Measurements from ENCODE around the gene OMD. TPM values are rescaled to one million over a fixed set of nuclear protein-coding genes. Genes with fewer than 3 reads are reported as not detected.

Gene OMD
- total RNA-seq, 1 experiment from 2014 or later, result not detected

- RAD21 ChIA-PET (ENCODE audit: low non-redundant PET in 1 of 2, low total read pairs in 2 of 2, uncharacterized antibody in 2 of 2, unreplicated experiment in 2 of 2), result no interaction called here
Observed at GRCh38 chr9:92408747-92409478, 15.4 kb downstream of the OMD start.

GRCh38 chr9:92407818-92408217 is 16.5 kb downstream of the OMD start:
- H3K36me3 ChIP-seq (ENCODE audit: control insufficient read depth in 1 of 2, insufficient read depth in 2 of 2, low read length in 2 of 2), result no peaks in the 10 kb centered on the region
- H3K9me2 ChIP-seq (ENCODE audit: insufficient read depth), result no peaks in the 10 kb centered on the region
- no peak for DNase-seq (ENCODE audit: low read depth, low spot score)
- ChIA-PET RAD21 (ENCODE audit: low non-redundant PET in 1 of 2, low total read pairs in 2 of 2, uncharacterized antibody in 2 of 2, unreplicated experiment in 2 of 2) (no interaction called here), POLR2A (no interaction called here), CTCF (no interaction called here)
- no peak overlapping the region for H2AFZ ChIP-seq (ENCODE audit: low read depth, low read length, poor library complexity, severe bottlenecking)
- no peaks in the 10 kb centered on the region for H3K79me2 ChIP-seq (ENCODE audit: insufficient read depth, low read length)
- no peaks in the 10 kb centered on the region for H3K27me3 ChIP-seq (ENCODE audit: insufficient read depth, low read length)
- H3K27ac ChIP-seq (ENCODE audit: low read depth, low read length), result no peak overlapping the region
- no peak overlapping the region for H3K9ac ChIP-seq (ENCODE audit: low read length)
- no peak overlapping the region for H3K4me2 ChIP-seq (ENCODE audit: low read length)
- TF ChIP-seq CBX3 (IDR thresholded peaks at IDR 0.05; ENCODE audit: low read depth), result no peak
- TF ChIP-seq YY1 (IDR thresholded peaks at IDR 0.05; ENCODE audit: extremely low read depth, insufficient replicate concordance, low read depth, low read length), result no peak
- TF ChIP-seq MAX (IDR thresholded peaks at IDR 0.05), result no peak
- TF ChIP-seq ZFX (IDR thresholded peaks at IDR 0.05), result no peak
- no peak for TF ChIP-seq FOSL1 (IDR thresholded peaks at IDR 0.05; ENCODE audit: low read depth)
- TF ChIP-seq RAD21 (IDR thresholded peaks at IDR 0.05; ENCODE audit: low read depth), result no peak
- TF ChIP-seq ZNF274 (IDR thresholded peaks at IDR 0.05; ENCODE audit: low read depth, low read length), result no peak
- TF ChIP-seq EZH2 (IDR thresholded peaks at IDR 0.05), result no peak
- TF ChIP-seq EZH2phosphoT487 (IDR thresholded peaks at IDR 0.05; ENCODE audit: borderline replicate concordance), result no peak
- TF ChIP-seq EGR1 (IDR thresholded peaks at IDR 0.05; ENCODE audit: low read depth), result no peak
- TF ChIP-seq, protein P1, sequence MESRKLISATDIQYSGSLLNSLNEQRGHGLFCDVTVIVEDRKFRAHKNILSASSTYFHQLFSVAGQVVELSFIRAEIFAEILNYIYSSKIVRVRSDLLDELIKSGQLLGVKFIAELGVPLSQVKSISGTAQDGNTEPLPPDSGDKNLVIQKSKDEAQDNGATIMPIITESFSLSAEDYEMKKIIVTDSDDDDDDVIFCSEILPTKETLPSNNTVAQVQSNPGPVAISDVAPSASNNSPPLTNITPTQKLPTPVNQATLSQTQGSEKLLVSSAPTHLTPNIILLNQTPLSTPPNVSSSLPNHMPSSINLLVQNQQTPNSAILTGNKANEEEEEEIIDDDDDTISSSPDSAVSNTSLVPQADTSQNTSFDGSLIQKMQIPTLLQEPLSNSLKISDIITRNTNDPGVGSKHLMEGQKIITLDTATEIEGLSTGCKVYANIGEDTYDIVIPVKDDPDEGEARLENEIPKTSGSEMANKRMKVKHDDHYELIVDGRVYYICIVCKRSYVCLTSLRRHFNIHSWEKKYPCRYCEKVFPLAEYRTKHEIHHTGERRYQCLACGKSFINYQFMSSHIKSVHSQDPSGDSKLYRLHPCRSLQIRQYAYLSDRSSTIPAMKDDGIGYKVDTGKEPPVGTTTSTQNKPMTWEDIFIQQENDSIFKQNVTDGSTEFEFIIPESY (IDR thresholded peaks at IDR 0.05; ENCODE audit: extremely low read depth, insufficient replicate concordance, low read length), result no peak
- no peak for TF ChIP-seq REST (IDR thresholded peaks at IDR 0.05; ENCODE audit: low read depth)
- TF ChIP-seq JUND (IDR thresholded peaks at IDR 0.05), result no peak
- no peaks in the 10 kb centered on the region for H4K20me1 ChIP-seq (ENCODE audit: insufficient read depth)
- no peaks in the 10 kb centered on the region for H3K4me1 ChIP-seq (ENCODE audit: control insufficient read depth in 1 of 2, insufficient read depth in 2 of 2, low read length in 2 of 2)
- ATAC-seq, result no peak
- no peak overlapping the region for H3K4me3 ChIP-seq (replicated peaks in 1 of 2; ENCODE audit: low read depth in 1 of 2, low read length in 2 of 2)
- H3K9me3 ChIP-seq (ENCODE audit: control insufficient read depth in 1 of 2, insufficient read depth in 1 of 2, low read depth in 1 of 2, low read length in 2 of 2), result no peaks in the 10 kb centered on the region
- intact Hi-C loops (cut with micrococcal nuclease), result no loop called here
- BruUV-seq (replicated peaks), result no TSS peak

More at GRCh38 chr9:92408747-92409478, 15.4 kb downstream of the OMD start:
- H3K36me3 ChIP-seq (ENCODE audit: control insufficient read depth in 1 of 2, insufficient read depth in 2 of 2, low read length in 2 of 2), result no peaks in the 10 kb centered on the region
- H3K4me1 ChIP-seq (ENCODE audit: control insufficient read depth in 1 of 2, insufficient read depth in 2 of 2, low read length in 2 of 2), result no peaks in the 10 kb centered on the region
- no peak overlapping the region for H3K9ac ChIP-seq (ENCODE audit: low read length)
- TF ChIP-seq SIN3A (IDR thresholded peaks at IDR 0.05; ENCODE audit: low read depth), result no peak
- no peak overlapping the region for H3K4me3 ChIP-seq (replicated peaks in 1 of 2; ENCODE audit: low read depth in 1 of 2, low read length in 2 of 2)
- H3K9me3 ChIP-seq (ENCODE audit: control insufficient read depth in 1 of 2, insufficient read depth in 1 of 2, low read depth in 1 of 2, low read length in 2 of 2), result no peaks in the 10 kb centered on the region
- no peak overlapping the region for H3K4me2 ChIP-seq (ENCODE audit: low read length)
- intact Hi-C loops (cut with micrococcal nuclease), result no loop called here
- H4K20me1 ChIP-seq (ENCODE audit: insufficient read depth), result no peaks in the 10 kb centered on the region
- no peak for ATAC-seq
- no peaks in the 10 kb centered on the region for H3K79me2 ChIP-seq (ENCODE audit: insufficient read depth, low read length)
- BruUV-seq (replicated peaks), result no TSS peak
- POLR2A ChIA-PET, result no interaction called here
- no peak overlapping the region for H2AFZ ChIP-seq (ENCODE audit: low read depth, low read length, poor library complexity, severe bottlenecking)
- H3K27me3 ChIP-seq (ENCODE audit: insufficient read depth, low read length), result no peaks in the 10 kb centered on the region
- H3K9me2 ChIP-seq (ENCODE audit: insufficient read depth), result no peaks in the 10 kb centered on the region
- CTCF ChIA-PET, result no interaction called here
- DNase-seq (ENCODE audit: low read depth, low spot score), result no peak
- H3K27ac ChIP-seq (ENCODE audit: low read depth, low read length), result no peak overlapping the region
